Smooth muscle cell (in vitro differentiated cells): ENCODE results near the gene TMEM131L. TPM values are rescaled to one million over a fixed set of nuclear protein-coding genes. Genes with fewer than 3 reads are reported as not detected.
"Not testable (repeated sequence)": the region's sequence is repeated elsewhere in the genome, so short reads cannot be mapped to it uniquely, and the experiment has no call there.

ENCODE experiments used
- DNase-seq: peaks from one replicate; lab custom pipeline; 2025; ENCODE audit not compliant: unreplicated experiment; lab: John Stamatoyannopoulos, UW
- H2AFZ ChIP-seq: fragments of 200-600 bp; sonication (generic); 2 replicates; pipeline ENCODE4 v1.6.0; 2016; ENCODE audit warnings: antibody characterized with exemption, low read depth, mild to moderate bottlenecking
- H3F3A ChIP-seq: fragments of 200-600 bp; sonication (generic); 2 replicates; pipeline ENCODE4 v1.6.0; 2017; ENCODE audit warnings: antibody characterized with exemption, low read depth
- H3K27ac ChIP-seq: fragments of 200-600 bp; sonication (generic); 2 replicates; pipeline ENCODE4 v1.5.1; 2016; ENCODE audit warnings: low read depth, mild to moderate bottlenecking
- H3K27me3 ChIP-seq: fragments of 200-600 bp; sonication (generic); 2 replicates; pipeline ENCODE4 v1.6.1; 2016; ENCODE audit warnings: low read depth, mild to moderate bottlenecking
- H3K36me3 ChIP-seq: fragments of 200-600 bp; sonication (generic); 2 replicates; pipeline ENCODE4 v1.5.1; 2016; ENCODE audit warnings: low read depth
- H3K4me1 ChIP-seq: fragments of 200-600 bp; sonication (generic); 2 replicates; pipeline ENCODE4 v1.5.1; 2016; ENCODE audit warnings: low read depth
- H3K4me2 ChIP-seq: fragments of 200-600 bp; sonication (generic); 2 replicates; pipeline ENCODE4 v1.6.0; 2016; ENCODE audit warnings: mild to moderate bottlenecking
- H3K4me3 ChIP-seq: fragments of 200-600 bp; sonication (generic); 2 replicates; pipeline ENCODE4 v1.5.1; 2016; ENCODE audit warnings: mild to moderate bottlenecking
- H3K79me2 ChIP-seq: fragments of 200-600 bp; sonication (generic); 2 replicates; pipeline ENCODE4 v1.6.0; 2016; ENCODE audit warnings: low read depth, mild to moderate bottlenecking
- H3K9ac ChIP-seq: fragments of 200-600 bp; sonication (generic); 2 replicates; pipeline ENCODE4 v1.6.0; 2016; ENCODE audit warnings: low read depth
- H3K9me3 ChIP-seq: fragments of 200-600 bp; sonication (generic); replicated peaks from 2 replicates; pipeline ENCODE4 v1.5.1; 2016; ENCODE audit warnings: low read depth
- H4K20me1 ChIP-seq: fragments of 200-600 bp; sonication (generic); 2 replicates; pipeline ENCODE4 v1.6.0; 2016; ENCODE audit warnings: low read depth
- CTCF ChIP-seq: fragments of 200-600 bp; sonication (generic); IDR thresholded peaks from 2 replicates; pipeline ENCODE4 v1.5.1; 2017; ENCODE audit warnings: borderline replicate concordance, mild to moderate bottlenecking, antibody characterized with exemption; ENCODE audit not compliant: insufficient read depth, poor library complexity, severe bottlenecking
- WGBS: methylation state at CpG from one replicate; pipeline ENCODE4 v1.1.7; 2016; ENCODE audit warnings: low lambda C conversion rate; 5-methylcytosine and 5-hydroxymethylcytosine counted together
- polyA plus RNA-seq: library from polyadenylated mRNA; unstranded; fragments of >200 nt; fragmentation: Nextera tagmentation; extraction: Ambion mirVana; gene quantifications from 2 replicates; pipeline ENCODE4 v1.2.1, GENCODE V29; 2016
- total RNA-seq: library from RNA; depleted of rRNA; stranded (reverse); fragments of >200 nt; gene quantifications from 2 replicates; pipeline ENCODE4 v1.2.3, GENCODE V29; 2014

TMEM131L gene
- total and polyA plus RNA-seq, 2 experiments from 2014 or later: 4.3 to 6.7 TPM

GRCh38 chr4:153453402-153453801 lies 12.8 kb upstream of the TMEM131L start:
- Histone ChIP-seq H2AFZ (no peak overlapping the region), H3K27me3 (no peaks in the 10 kb centered on the region), H3K4me3 (no peak overlapping the region), H3K27ac (no peak overlapping the region), H3K4me1 (no peaks in the 10 kb centered on the region), H4K20me1 (no peaks in the 10 kb centered on the region), H3K36me3 (no peaks in the 10 kb centered on the region), H3K9me3 (no peaks in the 10 kb centered on the region), H3K4me2 (no peak overlapping the region), H3K79me2 (no peaks in the 10 kb centered on the region), H3F3A (peaks cover 7% of the 10 kb centered on the region), H3K9ac (no peak overlapping the region)
- no peak for DNase-seq
- TF ChIP-seq CTCF: no peak
- WGBS: 94% methylated on average over 8 of the region's 8 CpGs

GRCh38 chr4:153458969-153459368 lies 7.2 kb upstream of the TMEM131L start:
- H3K4me3 ChIP-seq: no peak overlapping the region
- no peaks in the 10 kb centered on the region for H4K20me1 ChIP-seq
- 88% methylated on average over 1 of the region's 1 CpG for whole genome bisulfite sequencing
- no peaks in the 10 kb centered on the region for H3K9me3 ChIP-seq
- no peak overlapping the region for H3K27ac ChIP-seq
- no peaks in the 10 kb centered on the region for H3K27me3 ChIP-seq
- no peak overlapping the region for H2AFZ ChIP-seq
- no peaks in the 10 kb centered on the region for H3K4me1 ChIP-seq
- H3K36me3 ChIP-seq: no peaks in the 10 kb centered on the region
- no peak for TF ChIP-seq CTCF
- no peak overlapping the region for H3K9ac ChIP-seq
- H3K4me2 ChIP-seq: no peak overlapping the region
- DNase-seq: no peak
- no peaks in the 10 kb centered on the region for H3K79me2 ChIP-seq
- no peaks in the 10 kb centered on the region for H3F3A ChIP-seq

GRCh38 chr4:153461549-153461948 lies 4.6 kb upstream of the TMEM131L start:
- H2AFZ ChIP-seq, H3K4me1 ChIP-seq, H3K27me3 ChIP-seq, H3K36me3 ChIP-seq, DNase-seq, H3K27ac ChIP-seq, H3K9ac ChIP-seq, H3K9me3 ChIP-seq, H3K4me2 ChIP-seq, H3K4me3 ChIP-seq, H4K20me1 ChIP-seq, H3K79me2 ChIP-seq: not testable (repeated sequence)
- WGBS: 80% methylated on average over 4 of the region's 4 CpGs
- peaks cover 12% of the 10 kb centered on the region for H3F3A ChIP-seq

- no peaks in the 10 kb centered on the region for H3K36me3 ChIP-seq
- H3K4me1 ChIP-seq: peaks cover 9% of the 10 kb centered on the region
- peaks cover 8% of the 10 kb centered on the region for H4K20me1 ChIP-seq
- H3K4me3 ChIP-seq: no peak overlapping the region
- no peak for DNase-seq
- peaks cover 4% of the 10 kb centered on the region for H3K79me2 ChIP-seq
- H3K4me2 ChIP-seq: no peak overlapping the region
- no peaks in the 10 kb centered on the region for H3K9me3 ChIP-seq
- WGBS: 19% methylated on average over 1 of the region's 1 CpG
- no peaks in the 10 kb centered on the region for H3K27me3 ChIP-seq
- no peak overlapping the region for H2AFZ ChIP-seq
- no peak overlapping the region for H3K27ac ChIP-seq
- TF ChIP-seq CTCF: no peak
- no peak overlapping the region for H3K9ac ChIP-seq
- peaks cover 12% of the 10 kb centered on the region for H3F3A ChIP-seq
Observed at GRCh38 chr4:153464068-153464467, 2.1 kb upstream of the TMEM131L start.
